Measurements from ENCODE around the gene EIF4A2.
A peak's percentile ranks its signal among the peaks of the same experiment; 100 is the strongest.
"Not testable (repeated sequence)": the region's sequence is repeated elsewhere in the genome, so short reads cannot be mapped to it uniquely, and the experiment has no call there.

The EIF4A2 gene

DNA sequence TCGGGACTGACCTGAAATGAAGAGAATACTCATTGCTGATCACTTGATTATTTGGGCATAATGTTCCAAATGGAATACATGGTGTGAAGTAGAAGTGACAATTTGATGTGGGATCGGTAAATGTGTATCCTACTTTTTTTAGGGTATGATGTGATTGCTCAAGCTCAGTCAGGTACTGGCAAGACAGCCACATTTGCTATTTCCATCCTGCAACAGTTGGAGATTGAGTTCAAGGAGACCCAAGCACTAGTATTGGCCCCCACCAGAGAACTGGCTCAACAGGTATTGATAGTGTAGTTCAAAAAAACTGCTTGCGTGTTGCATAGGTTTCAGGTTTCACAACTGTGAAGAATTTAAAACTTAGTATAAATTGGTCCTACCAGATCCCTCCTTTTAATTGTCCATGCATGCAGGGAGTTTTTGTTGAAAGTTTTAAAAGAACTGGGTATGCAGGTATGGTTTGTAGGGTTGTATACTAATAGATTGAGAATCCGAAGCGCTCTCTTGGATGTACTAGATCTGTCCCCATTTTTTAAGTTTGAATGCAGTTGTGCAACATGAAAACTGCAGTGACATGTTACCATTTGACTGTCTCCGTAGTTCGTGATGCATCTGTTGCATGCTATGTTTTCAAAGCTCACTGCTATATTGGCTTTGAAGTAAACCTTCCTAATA is 1.6 kb downstream of the EIF4A2 start:
- no peak for DNase-seq (ENCODE audit: low read depth in 3 of 3)

DNA sequence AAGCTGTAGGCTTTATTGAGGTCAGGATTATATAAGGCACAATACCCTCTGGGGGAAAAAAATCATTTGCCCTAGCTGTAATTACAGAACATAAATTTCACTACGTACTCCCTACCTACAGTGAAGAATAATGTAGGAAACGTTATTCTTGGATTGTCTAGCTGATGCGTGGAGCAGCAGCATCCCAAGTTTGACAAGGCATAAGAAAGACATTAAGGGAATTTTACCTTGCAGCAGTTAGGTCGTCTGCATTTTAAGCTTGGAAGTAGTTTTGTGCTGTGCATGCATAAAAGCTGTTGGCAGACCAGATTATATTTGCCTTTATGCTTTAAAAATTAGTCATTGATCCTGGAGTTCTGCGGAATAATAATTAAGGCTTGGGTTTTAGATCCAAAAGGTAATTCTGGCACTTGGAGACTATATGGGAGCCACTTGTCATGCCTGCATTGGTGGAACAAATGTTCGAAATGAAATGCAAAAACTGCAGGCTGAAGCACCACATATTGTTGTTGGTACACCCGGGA is 2.2 kb downstream of the EIF4A2 start:
- DNase-seq (ENCODE audit: low read depth in 3 of 3), result no peak

DNA sequence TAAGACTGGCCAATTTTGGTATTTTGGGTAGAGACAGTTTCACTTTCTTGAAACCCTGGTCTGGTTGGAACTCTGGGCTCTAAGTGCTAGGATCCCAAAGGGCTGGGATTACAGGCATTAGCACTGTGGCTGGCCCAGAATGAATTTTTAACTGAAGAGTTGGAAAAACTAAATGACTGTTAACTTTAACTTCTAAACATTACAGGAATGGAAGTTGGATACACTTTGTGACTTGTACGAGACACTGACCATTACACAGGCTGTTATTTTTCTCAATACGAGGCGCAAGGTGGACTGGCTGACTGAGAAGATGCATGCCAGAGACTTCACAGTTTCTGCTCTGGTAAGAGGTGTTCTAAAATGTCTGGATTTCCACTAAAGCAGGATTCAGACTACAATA is 3.5 kb downstream of the EIF4A2 start:
- no peak for DNase-seq (ENCODE audit: low read depth in 3 of 3)

DNA sequence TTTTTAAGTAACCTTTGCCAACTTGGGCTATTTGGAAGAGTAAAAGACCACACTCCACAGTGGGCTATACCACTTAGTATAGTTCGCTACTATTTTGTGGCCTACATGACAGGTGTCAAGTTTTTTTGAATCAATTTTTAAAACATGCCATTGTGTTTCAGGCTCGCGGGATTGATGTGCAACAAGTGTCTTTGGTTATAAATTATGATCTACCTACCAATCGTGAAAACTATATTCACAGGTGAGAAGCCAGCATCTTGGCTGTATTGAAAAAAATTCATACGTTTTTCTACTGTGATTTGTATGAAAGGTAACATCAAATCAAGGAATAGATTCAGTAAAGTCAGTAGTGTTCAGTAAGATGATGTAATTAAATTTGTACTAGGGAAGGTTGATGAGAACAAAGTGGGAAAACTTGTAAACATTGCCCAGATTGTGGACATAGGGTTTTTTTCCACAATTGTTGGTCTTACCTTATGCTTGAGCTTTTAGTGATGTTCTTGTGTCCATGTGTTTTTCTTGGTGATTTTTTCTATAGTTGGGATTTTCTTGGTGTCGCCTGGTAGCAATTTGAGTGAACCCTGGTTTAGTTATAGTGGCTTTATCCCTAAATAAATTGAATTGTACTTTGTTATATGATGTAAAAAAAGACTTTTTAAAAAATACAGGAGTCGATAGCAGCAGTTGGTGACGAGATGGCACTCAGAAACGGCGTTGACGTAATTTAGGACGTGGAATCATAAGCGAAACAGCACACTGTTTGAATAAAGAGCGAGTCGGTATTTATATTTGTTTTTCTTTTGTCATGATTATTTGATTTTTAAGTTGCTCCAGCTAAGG is 4.5 kb downstream of the EIF4A2 start:
- DNase-seq (ENCODE audit: low read depth in 3 of 3), result no peak

DNA sequence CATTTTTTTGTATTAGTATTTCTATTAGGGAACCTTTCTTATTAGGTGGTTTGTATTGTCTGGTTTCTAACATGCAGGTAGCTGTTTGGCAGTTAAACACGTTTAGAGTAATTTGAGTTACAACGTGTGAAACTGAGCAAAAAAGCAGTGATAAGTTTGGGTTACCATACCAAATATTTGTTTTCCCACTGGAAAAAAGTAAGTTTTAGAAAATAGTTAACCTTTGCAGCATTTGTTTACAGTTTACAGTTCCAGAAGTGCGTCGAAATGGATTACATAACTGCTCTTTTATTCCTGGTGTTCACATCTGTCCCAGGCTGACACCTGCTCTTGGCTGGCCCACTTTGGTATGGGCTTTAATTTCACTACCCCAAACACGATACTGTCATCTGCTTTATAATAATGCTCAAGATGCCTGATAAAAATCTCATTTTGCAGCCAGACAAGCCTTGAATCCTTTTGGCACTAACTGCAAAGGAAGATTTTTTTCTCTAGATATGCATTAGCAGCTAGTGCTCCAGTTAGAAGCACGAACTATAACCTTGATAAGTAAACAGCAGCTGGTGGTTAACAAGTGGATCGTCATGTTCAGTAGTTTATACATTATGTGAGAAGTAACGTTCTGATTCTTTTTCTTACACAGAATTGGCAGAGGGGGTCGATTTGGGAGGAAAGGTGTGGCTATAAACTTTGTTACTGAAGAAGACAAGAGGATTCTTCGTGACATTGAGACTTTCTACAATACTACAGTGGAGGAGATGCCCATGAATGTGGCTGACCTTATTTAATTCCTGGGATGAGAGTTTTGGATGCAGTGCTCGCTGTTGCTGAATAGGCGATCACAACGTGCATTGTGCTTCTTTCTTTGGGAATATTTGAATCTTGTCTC is 5.3 kb downstream of the EIF4A2 start:
- DNase-seq (ENCODE audit: low read depth in 3 of 3), result no peak

DNA sequence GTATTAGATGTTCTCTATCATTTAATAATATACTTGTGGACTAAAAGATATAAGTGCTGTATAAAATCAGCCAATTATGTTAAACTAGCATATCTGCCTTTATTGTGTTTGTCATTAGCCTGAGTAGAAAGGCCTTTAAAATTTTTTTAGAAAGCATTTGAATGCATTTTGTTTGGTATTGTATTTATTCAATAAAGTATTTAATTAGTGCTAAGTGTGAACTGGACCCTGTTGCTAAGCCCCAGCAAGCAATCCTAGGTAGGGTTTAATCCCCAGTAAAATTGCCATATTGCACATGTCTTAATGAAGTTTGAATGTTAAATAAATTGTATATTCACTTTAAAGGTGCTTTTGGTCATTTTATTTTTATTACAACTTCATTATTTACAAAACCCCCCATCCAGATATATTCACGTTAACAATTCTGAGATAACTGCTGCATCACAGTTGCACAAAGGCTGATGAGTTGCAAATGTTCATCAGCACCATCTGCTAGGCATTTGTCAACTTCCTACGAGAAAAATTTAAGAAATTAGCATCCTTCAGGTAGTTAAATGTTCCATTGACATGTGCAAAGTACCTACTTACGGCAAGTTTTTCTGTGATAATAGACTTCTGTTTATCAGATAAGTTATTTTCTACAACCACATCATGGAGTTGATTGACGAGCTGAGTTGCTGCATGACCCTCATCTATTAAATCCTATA is 6.3 kb downstream of the EIF4A2 start:
- no peak for DNase-seq (ENCODE audit: low read depth in 3 of 3)

DNA sequence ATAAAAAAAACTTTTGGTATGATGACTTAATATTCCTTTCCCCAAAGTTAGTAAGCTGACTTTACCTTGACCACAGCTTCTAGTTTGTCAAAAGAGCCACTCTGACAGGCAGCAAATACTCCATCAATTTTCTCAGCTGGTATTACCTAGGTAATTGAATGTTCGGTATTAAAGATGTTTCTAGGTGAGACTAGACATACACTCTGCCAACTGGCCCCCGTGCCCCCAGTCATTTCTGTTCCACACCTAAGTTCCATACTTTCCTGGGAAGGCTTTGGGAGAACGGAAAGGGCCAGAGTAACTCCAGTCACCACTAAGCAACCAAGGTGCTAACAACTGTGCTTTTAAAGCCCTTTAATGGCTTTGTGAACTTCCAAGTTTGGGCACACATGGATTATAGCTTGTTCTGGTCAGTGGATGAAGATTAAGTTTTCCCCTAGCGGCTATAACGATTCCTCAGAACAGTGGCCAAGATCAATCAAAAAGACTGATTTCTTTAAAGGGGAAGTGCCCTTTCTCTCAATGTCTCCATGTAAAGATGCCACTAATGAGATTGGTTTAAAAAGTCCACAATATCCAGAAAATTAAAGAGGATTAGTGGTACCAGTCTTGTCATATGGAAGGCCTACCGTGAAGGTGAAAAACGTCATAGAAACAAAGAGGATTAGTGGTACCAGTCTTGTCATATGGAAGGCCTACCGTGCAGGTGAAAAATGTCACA is 7.0 kb downstream of the EIF4A2 start:
- DNase-seq (ENCODE audit: low read depth in 3 of 3), result no peak

DNA sequence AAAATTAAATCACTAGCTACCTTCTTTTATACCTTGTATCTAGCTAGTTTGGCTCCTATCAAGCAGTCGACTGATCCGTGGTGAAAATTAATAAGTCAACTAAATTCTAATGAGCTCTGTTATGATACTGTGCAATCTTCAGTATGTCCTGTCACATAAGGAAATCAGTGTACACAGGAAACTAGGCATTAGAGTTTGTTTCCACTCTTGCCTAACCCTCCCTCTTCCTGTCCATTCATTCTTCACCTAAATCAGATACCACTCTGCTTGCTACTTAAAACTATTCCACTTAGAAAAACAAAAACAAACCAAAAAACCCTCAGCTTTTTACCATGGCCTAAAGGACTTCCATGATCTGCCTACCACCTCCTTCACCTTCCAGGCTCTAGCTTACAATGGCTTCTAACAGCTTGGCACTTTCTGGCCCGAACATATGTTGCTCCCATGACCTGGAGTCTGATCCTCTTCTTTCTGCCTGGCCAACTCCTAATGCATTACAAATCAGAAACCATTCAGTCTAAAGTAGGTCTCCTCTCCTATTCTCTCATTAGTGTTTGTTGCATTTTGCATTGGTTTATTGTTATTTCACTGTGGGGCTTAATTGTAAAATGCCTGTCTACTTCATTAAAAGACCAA is 15.0 kb downstream of the EIF4A2 start:
- no peak for DNase-seq (ENCODE audit: low read depth in 3 of 3)

DNA sequence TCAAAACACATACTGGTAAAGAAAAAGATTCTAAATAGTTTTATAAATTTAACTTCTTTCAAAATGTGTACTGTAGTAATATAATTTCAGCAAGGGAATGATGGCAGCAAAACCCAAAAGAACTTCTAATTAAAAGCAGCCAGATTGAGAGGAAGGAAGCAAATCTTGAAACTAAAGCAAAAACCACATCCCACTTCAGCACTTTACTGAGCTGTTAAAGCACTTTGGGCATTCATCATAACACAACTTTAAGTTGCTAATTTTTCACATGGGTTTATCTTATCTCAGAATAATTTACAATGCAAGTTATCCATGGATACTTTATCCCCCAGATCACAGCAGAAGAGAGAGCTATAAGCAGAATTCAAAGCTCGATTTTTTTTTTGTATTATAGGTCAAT is 16.9 kb downstream of the EIF4A2 start:
- no peak for DNase-seq (ENCODE audit: low read depth in 3 of 3)

DNA sequence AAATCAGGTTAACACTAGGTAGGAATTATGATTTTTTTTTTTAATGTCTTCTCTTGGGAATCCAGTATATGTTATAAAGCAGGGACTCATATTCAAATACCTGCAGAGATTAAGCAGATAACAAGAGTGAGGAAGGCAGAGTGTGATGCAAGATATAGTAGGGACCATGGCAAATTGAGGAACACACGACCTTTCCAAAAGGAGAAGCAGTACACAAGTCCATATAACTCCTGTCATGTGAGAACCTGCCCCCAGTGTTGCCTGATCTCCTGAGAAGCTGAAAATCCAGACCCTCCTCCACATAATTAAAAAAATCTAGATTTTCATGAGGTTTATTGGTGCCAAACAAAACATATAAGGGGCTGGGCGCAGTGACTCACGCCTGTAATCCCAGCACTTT is 19.3 kb downstream of the EIF4A2 start:
- DNase-seq (ENCODE audit: low read depth in 3 of 3), result no peak

DNA sequence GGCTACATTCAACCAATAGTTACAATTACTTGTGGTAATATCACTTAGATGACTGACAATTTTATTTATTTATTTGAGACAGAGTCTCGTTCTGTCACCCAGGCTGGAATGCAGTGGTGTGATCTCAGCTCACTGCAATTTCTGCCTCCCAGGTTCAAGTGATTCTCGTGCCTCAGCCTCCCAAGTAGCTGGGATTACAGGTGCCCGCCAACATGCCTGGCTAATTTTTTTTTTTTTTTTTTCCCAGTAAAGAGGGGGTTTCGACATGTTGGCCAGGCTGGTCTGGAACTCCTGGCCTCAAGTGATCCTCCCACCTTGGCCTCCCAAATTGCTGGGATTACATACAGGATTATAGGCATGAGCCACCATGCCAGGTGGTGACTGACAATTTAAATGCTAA is 20.1 kb downstream of the EIF4A2 start:
- not testable (repeated sequence) for DNase-seq (ENCODE audit: low read depth in 3 of 3)

DNA sequence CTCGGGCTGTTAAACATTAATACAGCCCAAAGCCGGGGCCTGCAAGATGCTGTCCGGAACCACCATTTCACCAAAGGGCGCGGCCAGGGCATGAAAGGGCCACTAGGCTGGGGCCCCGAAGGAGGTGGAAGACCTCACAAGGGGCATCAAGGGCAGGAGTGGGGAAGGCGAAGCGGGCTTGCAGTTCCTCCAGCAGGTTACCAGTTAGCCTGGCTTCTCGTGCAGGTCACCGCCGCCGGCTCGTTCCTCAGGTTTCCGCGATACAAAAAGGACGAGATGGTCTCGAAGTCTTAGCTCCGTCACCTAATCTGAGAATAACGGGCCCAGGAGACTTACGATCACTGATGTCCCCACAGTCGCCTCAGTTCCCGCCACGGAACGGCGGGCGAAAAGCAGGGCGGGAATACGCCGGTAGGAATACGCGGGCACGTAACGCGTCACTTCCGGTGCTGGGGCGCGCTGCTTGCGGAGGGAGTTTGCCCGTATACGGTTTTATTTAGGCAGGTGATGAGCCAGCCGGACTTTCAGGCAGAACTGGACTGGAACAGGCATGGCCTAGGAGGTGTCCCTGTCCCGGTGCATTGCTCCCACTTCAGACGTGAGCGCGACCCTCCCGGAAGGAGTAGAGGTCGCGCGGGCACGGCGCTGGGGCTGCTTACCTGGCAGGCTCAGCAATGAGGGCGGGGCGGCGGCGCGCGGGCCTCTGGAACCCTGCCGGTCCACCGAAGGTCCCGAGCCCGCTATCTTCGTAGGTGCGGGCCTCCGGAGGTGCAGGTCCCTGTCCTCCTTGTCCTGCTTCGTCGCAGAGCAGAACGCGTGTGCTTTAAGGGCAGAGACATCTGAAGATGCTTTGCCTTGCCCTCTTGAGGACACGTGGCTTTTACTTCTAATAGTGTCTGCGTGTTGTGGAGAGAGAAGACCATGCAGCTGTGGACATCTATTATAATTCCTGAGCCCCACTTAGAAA is 23.0 kb downstream of the EIF4A2 start, which contains the start of gene RFC4:
Gene RFC4, minus strand, starts transcription at position 394 of the 967 bp plus-strand sequence. CDS start 1,769 bp downstream, outside the sequence.
- peak; percentile 68 to 77 (median 73) for DNase-seq (ENCODE audit: low read depth in 3 of 3)

DNA sequence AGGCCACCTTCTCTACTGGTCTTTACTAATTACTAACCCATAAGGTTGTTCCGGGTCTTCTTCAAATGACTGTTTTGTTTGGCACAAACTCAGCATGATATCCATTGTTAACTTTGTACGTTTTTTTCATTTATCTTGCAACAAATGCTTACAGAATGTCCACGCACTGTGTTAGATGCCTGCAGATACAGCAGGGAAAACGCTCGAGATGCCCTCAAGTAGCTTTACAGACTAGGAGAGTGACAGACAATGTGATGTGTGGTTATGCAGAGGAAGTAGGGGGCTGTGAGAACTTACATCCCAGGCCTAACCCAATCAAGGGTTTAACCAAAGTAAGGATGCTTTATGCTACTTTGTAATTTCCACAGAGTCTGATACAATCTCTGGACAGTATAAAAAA is 23.9 kb downstream of the EIF4A2 start:
- no peak for DNase-seq (ENCODE audit: low read depth in 3 of 3)

DNA sequence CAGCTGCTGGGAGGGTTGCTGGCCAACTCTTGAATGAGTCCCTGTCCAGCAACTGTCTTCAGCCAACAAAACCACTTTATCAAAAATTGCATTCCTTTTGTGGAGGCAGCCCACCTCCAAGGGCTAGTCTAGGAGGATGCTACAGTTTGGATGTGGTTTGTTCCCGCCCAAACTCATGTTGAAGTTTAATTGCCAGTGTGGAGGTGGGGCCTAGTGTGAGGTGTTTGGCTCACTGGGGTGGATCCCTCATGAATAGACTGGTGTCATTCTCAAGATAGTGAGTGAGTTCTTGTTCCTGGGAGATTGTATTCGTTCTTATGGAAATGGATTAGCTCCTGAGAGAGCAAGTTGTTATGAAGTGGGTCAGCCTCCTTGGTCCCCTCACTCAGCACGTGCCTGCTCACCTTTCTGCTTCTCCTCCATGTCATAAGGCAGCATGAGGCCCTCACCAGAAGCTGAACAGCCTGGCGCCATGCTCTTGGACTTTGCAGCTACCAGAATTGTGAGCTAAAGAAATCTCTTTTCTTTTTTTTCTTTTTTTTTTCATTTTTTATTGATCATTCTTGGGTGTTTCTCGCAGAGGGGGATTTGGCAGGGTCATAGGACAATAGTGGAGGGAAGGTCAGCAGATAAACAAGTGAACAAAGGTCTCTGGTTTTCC is 27.1 kb downstream of the EIF4A2 start:
- DNase-seq (ENCODE audit: low read depth in 3 of 3), result no peak

DNA sequence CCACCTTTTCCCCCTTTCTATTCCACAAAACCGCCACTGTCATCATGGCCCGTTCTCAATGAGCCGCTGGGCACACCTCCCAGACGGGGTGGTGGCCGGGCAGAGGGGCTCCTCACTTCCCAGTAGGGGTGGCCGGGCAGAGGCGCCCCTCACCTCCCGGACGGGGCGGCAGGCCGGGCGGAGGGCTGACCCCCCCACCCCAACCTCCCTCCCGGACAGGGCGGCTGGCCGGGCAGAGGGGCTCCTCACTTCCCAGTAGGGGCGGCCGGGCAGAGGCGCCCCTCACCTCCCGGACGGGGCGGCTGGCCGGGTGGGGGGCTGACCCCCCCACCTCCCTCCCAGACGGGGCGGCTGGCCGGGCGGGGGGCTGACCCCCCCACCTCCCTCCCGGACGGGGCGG is 27.9 kb downstream of the EIF4A2 start:
- not testable (repeated sequence) for DNase-seq (ENCODE audit: low read depth in 3 of 3)

DNA sequence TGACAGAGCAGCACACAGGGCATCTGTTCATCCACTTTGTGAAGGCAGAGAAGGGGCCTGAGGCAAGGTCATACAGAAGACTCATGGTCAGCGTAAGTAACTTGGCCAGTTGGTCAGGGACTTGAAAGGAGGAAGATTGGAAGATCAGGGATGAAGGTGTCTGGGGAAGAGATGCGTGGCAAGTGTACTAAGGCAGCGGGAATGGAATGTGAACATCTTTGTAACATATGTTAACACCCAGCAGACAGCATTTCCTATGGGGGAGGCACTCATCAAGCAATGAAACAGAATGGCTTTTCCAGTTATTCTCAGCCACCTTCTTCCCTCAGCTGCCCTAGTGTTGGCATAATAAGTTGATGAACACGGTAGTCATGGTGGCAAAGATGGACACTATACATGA is 30.7 kb downstream of the EIF4A2 start:
- no peak for DNase-seq (ENCODE audit: low read depth in 3 of 3)

DNA sequence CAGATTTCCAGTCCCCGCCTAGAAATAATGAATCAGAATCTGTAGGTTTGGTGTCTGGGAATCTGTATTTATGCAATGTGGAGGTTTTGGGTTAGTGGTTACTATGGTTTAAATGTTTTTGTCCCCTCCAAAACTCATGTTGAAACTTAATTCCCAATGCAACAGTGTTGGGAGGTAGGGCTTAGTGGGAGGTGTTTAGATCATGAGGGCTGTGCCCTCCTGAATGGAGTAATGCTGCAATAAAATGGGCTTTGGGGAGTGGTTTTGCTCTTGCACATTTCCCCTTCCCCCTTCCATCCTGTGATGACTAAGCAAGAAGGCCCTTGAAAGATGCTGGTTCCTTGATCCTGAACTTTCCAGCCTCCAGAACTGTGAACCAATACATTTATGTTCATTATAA is 32.1 kb downstream of the EIF4A2 start:
- no peak for DNase-seq (ENCODE audit: low read depth in 3 of 3)

DNA sequence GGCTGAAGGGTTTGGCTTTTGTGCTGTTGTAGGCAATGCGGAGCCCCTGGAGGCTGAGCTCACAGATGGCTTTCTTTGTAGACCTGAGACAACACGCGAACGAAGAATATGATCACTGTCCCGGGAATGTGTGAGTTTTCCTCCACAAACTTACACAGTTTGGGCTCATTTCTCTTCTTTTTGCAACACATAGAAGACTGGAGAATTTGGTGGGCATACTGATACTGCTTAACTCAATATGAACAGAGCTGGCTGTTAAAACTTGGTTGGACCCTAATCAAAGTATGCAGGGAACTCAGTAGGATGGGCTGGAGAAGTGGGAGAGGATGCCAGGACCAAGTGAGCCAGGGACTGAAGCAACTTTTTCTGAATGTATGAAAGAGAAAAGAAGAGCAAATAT is 35.1 kb downstream of the EIF4A2 start:
- DNase-seq (ENCODE audit: low read depth in 3 of 3), result no peak
